Measurements from ENCODE around the gene GRWD1. TPM values are rescaled to one million over a fixed set of nuclear protein-coding genes. Genes with fewer than 3 reads are reported as not detected.

Gene GRWD1
- total and polyA plus RNA-seq, 2 experiments from 2014 or later = 25.2 to 33.1 TPM

DNA sequence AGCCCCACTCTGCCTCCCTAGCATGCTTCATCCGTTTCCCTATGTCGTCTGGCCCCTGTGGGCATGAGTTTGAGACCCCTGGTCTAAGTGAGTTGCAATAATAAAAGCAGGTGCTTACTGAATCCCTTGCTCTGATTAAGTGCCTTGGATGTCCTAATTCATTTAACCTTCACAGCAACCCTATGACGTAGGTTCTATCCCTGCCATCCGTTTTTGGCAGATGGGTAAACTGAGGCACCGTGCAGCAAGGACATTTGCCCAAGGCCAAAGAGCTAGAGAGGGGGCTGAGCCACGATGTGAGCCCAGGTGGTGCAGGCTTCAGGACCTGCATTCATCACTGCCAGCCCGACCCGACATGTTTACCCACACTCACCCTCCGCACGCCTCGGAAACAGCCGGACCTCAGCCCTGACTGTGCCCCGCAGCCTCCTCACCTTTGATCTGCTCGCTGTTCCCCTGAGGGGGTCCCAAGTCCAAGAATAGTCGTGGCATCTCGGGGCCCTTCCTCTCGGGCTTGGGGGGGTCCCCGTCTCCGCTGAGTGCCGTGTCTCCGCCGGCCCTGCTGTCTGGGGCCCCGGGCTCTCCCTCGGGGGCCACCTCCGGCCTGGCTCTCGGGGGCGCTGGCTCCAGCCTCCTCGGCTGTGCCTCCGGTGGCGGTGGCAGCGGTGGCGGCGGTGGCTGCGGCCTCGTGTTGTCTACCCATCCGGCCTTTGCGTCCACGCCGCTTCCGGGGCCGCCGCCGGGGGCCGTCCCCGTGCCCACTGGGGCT is 51.4 kb downstream of the GRWD1 start:
- H3K79me2 ChIP-seq = peaks cover 7% of the 10 kb centered on the region
- DNase-seq (ENCODE audit: low spot score) = no peak
- no peaks in the 10 kb centered on the region for H3K27me3 ChIP-seq
- H2AFZ ChIP-seq = no peak overlapping the region
- 87% methylated on average over 35 of the region's 45 CpGs for WGBS (ENCODE audit: low lambda C conversion rate, missing lambda C conversion rate)
- H3K36me3 ChIP-seq (replicated peaks; ENCODE audit: insufficient read depth, low read depth) = no peaks in the 10 kb centered on the region
- no peak overlapping the region for H3K4me3 ChIP-seq
- H3K9me3 ChIP-seq (ENCODE audit: low read depth) = no peaks in the 10 kb centered on the region
- H3K4me2 ChIP-seq = no peak overlapping the region
- TF ChIP-seq EZH2 (IDR thresholded peaks at IDR 0.05; ENCODE audit: borderline replicate concordance) (no peak), EZH2phosphoT487 (IDR thresholded peaks at IDR 0.05; ENCODE audit: low read depth, severe bottlenecking, unreplicated experiment) (no peak), CTCF (IDR thresholded peaks at IDR 0.05; ENCODE audit: poor library complexity) (no peak)
- H3K4me1 ChIP-seq (ENCODE audit: insufficient read depth) = no peaks in the 10 kb centered on the region
- no peaks in the 10 kb centered on the region for H3K9me2 ChIP-seq (replicated peaks; ENCODE audit: insufficient read depth)
- no peaks in the 10 kb centered on the region for H4K20me1 ChIP-seq (ENCODE audit: insufficient read depth, poor library complexity, severe bottlenecking)
- H3K27ac ChIP-seq = no peak overlapping the region

DNA sequence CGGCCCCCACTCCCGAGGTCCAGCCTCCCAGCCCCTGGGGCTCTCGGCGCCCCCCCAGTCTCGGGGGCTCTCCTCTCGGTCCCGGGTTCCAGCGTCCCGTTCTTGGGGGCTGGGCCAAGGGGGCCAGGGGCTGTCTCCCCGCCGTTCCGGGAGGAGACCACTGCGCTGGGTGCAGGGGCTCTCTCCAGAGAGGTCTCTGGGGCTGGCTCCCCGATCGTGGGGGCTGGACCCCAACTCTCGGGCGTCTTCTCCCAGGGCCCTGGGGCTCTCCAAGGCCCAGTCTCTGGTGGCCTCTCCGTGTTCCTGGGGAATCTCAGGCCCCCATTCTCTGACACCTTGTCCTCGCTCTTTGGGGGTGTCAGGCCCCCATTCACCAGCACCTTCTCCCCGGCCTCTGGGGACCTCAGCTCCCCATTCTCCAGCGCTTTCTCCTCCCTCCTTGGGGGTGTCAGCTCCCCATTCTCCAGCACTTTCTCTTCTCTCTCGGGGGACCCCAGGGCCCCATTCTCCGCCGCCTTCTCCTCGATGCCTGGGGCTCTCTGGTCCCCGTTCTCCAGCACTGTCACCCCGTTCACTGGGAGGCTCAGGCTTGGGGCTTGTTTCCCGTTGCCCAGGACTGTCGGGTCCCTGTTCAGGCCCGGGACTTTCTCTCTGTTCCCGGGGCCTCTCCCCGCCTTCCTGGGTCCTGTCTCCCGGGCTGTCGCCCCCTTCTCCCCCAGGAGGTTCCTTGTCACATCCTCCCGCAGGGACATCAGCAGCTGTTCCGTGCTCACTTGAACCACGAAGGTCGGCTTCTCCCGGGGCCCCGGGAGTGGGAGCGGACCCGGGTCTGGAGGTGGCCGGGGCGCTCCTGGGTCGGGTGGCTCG is 52.2 kb downstream of the GRWD1 start:
- no peaks in the 10 kb centered on the region for H3K27me3 ChIP-seq
- no peaks in the 10 kb centered on the region for H4K20me1 ChIP-seq (ENCODE audit: insufficient read depth, poor library complexity, severe bottlenecking)
- no peaks in the 10 kb centered on the region for H3K9me3 ChIP-seq (ENCODE audit: low read depth)
- H3K4me2 ChIP-seq = no peak overlapping the region
- peaks cover 3% of the 10 kb centered on the region for H3K4me1 ChIP-seq (ENCODE audit: insufficient read depth)
- 94% methylated on average over 32 of the region's 46 CpGs for WGBS (ENCODE audit: low lambda C conversion rate, missing lambda C conversion rate)
- H3K9me2 ChIP-seq (replicated peaks; ENCODE audit: insufficient read depth) = no peaks in the 10 kb centered on the region
- DNase-seq (ENCODE audit: low spot score) = peak; percentile 5
- no peak for TF ChIP-seq CTCF (IDR thresholded peaks at IDR 0.05; ENCODE audit: poor library complexity)
- peaks cover 7% of the 10 kb centered on the region for H3K79me2 ChIP-seq
- no peak overlapping the region for H2AFZ ChIP-seq
- no peaks in the 10 kb centered on the region for H3K36me3 ChIP-seq (replicated peaks; ENCODE audit: insufficient read depth, low read depth)
- H3K27ac ChIP-seq = no peak overlapping the region
- H3K4me3 ChIP-seq = no peak overlapping the region

GRCh38 chr19:48498595-48499311 is 53.0 kb downstream of the GRWD1 start:
- DNase-seq (ENCODE audit: low spot score) = peak; percentile 10
- Histone ChIP-seq H3K27ac (no peak overlapping the region), H3K9me3 (ENCODE audit: low read depth) (no peaks in the 10 kb centered on the region), H3K9me2 (replicated peaks; ENCODE audit: insufficient read depth) (no peaks in the 10 kb centered on the region), H3K4me3 (no peak overlapping the region), H3K4me1 (ENCODE audit: insufficient read depth) (peaks cover 3% of the 10 kb centered on the region), H4K20me1 (ENCODE audit: insufficient read depth, poor library complexity, severe bottlenecking) (no peaks in the 10 kb centered on the region), H3K36me3 (replicated peaks; ENCODE audit: insufficient read depth, low read depth) (no peaks in the 10 kb centered on the region), H3K27me3 (no peaks in the 10 kb centered on the region), H3K79me2 (peaks cover 7% of the 10 kb centered on the region), H3K4me2 (no peak overlapping the region), H2AFZ (no peak overlapping the region)
- TF ChIP-seq EZH2 (IDR thresholded peaks at IDR 0.05; ENCODE audit: borderline replicate concordance) (no peak), CTCF (IDR thresholded peaks at IDR 0.05; ENCODE audit: poor library complexity) (no peak), EZH2phosphoT487 (IDR thresholded peaks at IDR 0.05; ENCODE audit: low read depth, severe bottlenecking, unreplicated experiment) (no peak)
- WGBS (ENCODE audit: low lambda C conversion rate, missing lambda C conversion rate) = 92% methylated on average over 11 of the region's 59 CpGs
